ENCODE measurements around the gene ADGRV1. TPM values are rescaled to one million over a fixed set of nuclear protein-coding genes. Genes with fewer than 3 reads are reported as not detected.
"Not testable (repeated sequence)": the region's sequence is repeated elsewhere in the genome, so short reads cannot be mapped to it uniquely, and the experiment has no call there.

Gene ADGRV1
- total RNA-seq, 1 donor, result 0.43 TPM

DNA sequence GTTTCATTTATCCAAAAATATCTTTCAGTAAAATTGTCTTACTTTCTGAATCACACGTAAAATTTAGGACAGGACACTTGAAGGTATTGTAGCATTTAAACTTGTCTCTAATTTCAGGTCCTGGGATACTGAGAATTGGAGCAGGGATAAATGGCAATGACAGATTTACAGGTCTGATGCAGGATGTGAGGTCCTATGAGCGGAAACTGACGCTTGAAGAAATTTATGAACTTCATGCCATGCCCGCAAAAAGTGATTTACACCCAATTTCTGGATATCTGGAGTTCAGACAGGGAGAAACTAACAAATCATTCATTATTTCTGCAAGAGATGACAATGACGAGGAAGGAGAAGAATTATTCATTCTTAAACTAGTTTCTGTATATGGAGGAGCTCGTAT lies 99.2 kb downstream of the ADGRV1 start:
- TF ChIP-seq, protein P1, sequence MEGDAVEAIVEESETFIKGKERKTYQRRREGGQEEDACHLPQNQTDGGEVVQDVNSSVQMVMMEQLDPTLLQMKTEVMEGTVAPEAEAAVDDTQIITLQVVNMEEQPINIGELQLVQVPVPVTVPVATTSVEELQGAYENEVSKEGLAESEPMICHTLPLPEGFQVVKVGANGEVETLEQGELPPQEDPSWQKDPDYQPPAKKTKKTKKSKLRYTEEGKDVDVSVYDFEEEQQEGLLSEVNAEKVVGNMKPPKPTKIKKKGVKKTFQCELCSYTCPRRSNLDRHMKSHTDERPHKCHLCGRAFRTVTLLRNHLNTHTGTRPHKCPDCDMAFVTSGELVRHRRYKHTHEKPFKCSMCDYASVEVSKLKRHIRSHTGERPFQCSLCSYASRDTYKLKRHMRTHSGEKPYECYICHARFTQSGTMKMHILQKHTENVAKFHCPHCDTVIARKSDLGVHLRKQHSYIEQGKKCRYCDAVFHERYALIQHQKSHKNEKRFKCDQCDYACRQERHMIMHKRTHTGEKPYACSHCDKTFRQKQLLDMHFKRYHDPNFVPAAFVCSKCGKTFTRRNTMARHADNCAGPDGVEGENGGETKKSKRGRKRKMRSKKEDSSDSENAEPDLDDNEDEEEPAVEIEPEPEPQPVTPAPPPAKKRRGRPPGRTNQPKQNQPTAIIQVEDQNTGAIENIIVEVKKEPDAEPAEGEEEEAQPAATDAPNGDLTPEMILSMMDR (IDR thresholded peaks at IDR 0.05; ENCODE audit: insufficient read depth, low read depth, low read length), result no peak
- no peak for DNase-seq (ENCODE audit: low read depth)

DNA sequence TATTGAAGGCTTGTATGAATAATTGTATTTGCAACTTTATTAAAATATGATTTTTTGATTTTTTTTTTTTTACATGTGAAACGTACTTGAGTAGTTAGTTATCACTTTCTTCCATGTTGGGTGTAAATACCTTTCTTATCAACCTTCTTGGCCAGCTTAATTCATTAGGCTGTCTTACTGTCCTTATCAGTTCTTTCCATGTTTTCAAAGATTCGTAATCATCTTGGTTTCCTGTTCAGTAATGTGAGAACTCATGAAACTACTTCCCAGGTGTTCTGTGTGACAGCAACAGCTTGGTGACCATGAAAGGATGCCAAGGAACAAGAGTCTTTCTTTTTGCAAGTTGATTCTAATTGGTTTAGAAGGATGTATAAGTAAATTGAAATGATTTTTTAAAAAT lies 100.0 kb downstream of the ADGRV1 start:
- no peak for DNase-seq (ENCODE audit: low read depth)
- no peak overlapping the region for H3K4me3 ChIP-seq (ENCODE audit: low read depth, low read length)
- TF ChIP-seq, protein P1 (IDR thresholded peaks at IDR 0.05; ENCODE audit: insufficient read depth, low read depth, low read length), result no peak

More for the DNA sequence above, 99.2 kb downstream of the ADGRV1 start:
- no peak overlapping the region for H3K4me3 ChIP-seq (ENCODE audit: low read depth, low read length)

DNA sequence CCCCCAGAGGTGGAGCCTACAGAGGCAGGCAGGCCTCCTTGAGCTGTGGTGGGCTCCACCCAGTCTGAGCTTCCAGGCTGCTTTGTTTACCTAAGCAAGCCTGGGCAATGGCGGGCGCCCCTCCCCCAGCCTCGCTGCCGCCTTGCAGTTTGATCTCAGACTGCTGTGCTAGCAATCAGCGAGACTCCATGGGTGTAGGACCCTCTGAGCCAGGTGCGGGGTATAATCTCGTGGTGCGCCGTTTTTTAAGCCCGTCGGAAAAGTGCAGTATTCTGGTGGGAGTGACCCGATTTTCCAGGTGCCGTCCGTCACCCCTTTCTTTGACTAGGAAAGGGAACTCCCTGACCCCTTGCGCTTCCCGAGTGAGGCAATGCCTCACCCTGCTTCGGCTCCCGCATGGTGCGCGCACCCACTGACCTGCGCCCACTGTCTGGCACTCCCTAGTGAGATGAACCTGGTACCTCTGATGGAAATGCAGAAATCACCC lies 109.5 kb downstream of the ADGRV1 start:
- H3K4me3 ChIP-seq (ENCODE audit: low read depth, low read length); DNase-seq (ENCODE audit: low read depth): not testable (repeated sequence)

DNA sequence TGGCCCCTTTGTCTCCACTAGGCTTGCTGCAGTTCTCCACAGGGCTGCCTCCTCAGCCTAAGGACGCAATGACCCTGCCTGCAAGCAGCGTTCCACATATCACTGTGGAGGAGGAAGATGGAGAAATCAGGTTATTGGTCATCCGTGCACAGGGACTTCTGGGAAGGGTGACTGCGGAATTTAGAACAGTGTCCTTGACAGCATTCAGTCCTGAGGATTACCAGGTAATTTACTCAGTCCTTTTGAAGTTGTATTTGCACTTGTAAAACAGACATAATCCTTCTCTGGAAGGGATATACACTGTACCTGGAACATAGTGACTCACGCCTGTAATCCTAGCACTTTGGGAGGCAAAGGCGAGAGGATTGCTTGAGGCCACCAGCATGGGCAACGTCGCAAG lies 116.6 kb downstream of the ADGRV1 start:
- TF ChIP-seq, protein P1 (IDR thresholded peaks at IDR 0.05; ENCODE audit: insufficient read depth, low read depth, low read length), result no peak
- DNase-seq (ENCODE audit: low read depth), result no peak
- H3K4me3 ChIP-seq (ENCODE audit: low read depth, low read length), result no peak overlapping the region

DNA sequence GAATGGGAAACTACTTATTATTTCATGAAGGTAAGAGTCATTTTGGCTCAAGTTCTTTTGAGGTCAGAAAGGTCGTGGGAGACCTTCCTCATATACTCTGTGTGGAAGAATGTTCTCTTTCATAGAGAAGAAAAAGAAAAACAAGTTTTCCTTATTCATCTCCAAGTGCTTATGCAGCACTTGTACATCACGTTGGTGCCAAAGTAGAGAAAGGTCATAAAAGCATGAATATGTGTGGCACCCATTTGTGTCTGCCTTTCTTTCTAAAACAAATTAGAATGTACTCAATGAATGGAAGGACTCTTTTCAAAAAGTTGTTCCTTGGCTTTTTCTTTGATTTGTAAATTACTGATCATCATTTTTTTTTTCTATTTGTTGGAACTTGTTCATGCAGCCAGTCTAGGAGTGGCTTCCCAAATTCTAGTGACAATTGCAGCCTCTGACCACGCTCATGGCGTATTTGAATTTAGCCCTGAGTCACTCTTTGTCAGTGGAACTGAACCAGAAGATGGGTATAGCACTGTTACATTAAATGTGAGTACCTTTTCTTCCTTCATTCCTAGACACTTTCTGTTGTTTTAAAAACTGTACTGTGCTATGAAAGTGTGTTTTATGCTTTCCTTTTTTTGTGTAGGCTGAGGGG lies 122.4 kb downstream of the ADGRV1 start:
- TF ChIP-seq, protein P1 (IDR thresholded peaks at IDR 0.05; ENCODE audit: insufficient read depth, low read depth, low read length), result no peak
- H3K4me3 ChIP-seq (ENCODE audit: low read depth, low read length), result no peak overlapping the region
- no peak for DNase-seq (ENCODE audit: low read depth)

DNA sequence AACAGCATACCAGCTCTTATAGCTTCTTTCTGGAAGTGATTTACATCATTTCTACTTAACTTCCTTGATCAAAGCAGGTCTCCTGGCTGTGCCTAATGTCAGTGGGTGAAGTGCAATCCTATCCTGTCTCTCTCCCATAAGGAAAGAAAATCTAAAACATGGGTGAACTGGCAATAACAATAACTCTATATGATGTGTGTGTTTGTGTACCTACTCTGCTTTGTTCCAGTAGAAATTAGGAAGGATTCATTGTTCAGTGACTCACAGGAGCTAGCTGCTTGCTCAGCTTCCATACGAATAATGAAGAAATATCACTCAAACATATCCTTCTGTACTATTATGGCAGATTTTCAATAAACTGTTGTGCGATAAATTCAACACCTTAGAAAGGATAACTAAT lies 123.7 kb downstream of the ADGRV1 start:
- TF ChIP-seq, protein P1 (IDR thresholded peaks at IDR 0.05; ENCODE audit: insufficient read depth, low read depth, low read length), result no peak
- DNase-seq (ENCODE audit: low read depth), result no peak
- H3K4me3 ChIP-seq (ENCODE audit: low read depth, low read length), result no peak overlapping the region

DNA sequence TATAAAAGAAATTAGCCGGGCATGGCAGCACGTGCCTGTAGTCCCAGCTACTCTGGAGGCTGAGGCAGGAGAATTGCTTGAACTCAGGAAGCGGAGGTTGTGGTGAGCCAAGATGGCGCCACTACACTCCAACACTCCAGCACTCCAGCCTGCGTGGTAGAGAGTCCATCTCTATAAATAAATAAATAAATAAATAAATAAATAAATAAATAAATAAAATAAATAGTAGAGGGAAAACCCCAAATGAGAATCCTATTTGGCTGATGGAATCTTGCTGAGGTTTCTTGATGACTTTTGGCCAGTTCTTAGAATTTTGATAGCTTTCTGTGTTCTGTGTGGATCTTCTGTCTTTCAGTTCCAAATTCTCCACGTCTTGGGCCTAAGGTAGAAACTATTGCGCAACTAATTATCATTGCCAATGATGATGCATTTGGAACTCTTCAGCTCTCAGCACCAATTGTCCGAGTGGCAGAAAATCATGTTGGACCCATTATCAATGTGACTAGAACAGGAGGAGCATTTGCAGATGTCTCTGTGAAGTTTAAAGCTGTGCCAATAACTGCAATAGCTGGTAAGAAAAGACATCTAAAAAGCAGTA lies 126.9 kb downstream of the ADGRV1 start:
- no peak overlapping the region for H3K4me3 ChIP-seq (ENCODE audit: low read depth, low read length)
- DNase-seq (ENCODE audit: low read depth), result no peak
- TF ChIP-seq, protein P1 (IDR thresholded peaks at IDR 0.05; ENCODE audit: insufficient read depth, low read depth, low read length), result no peak

DNA sequence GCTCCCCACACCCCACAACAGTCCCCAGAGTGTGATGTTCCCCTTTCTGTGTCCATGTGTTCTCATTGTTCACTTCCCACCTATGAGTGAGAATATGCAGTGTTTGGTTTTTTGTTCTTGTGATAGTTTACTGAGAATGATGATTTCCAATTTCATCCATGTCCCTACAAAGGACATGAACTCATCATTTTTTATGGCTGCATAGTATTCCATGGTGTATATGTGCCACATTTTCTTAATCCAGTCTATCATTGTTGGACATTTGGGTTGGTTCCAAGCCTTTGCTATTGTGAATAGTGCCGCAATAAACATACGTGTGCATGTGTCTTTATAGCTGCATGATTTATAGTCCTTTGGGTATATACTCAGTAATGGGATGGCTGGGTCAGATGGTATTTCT lies 127.8 kb downstream of the ADGRV1 start:
- not testable (repeated sequence) for DNase-seq (ENCODE audit: low read depth); H3K4me3 ChIP-seq (ENCODE audit: low read depth, low read length)

DNA sequence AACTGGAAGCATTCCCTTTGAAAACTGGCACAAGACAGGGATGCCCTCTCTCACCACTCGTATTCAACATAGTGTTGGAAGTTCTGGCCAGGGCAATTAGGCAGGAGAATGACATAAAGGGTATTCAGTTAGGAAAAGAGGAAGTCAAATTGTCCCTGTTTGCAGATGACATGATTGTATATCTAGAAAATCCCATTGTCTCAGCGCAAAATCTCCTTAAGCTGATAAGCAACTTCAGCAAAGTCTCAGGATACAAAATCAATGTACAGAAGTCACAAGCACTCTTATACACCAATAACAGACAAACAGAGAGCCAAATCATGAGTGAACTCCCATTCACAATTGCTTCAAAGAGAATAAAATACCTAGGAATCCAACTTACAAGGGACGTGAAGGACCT lies 128.9 kb downstream of the ADGRV1 start:
- DNase-seq (ENCODE audit: low read depth); H3K4me3 ChIP-seq (ENCODE audit: low read depth, low read length): not testable (repeated sequence)

Measured in fibroblast of villous mesenchyme (primary cell).